ENCODE data around the gene CHID1. TPM values are rescaled to one million over a fixed set of nuclear protein-coding genes. Genes with fewer than 3 reads are reported as not detected.

The CHID1 gene
- total and polyA plus RNA-seq, 8 donors = 35.4 to 121 (median 52.1) TPM

DNA sequence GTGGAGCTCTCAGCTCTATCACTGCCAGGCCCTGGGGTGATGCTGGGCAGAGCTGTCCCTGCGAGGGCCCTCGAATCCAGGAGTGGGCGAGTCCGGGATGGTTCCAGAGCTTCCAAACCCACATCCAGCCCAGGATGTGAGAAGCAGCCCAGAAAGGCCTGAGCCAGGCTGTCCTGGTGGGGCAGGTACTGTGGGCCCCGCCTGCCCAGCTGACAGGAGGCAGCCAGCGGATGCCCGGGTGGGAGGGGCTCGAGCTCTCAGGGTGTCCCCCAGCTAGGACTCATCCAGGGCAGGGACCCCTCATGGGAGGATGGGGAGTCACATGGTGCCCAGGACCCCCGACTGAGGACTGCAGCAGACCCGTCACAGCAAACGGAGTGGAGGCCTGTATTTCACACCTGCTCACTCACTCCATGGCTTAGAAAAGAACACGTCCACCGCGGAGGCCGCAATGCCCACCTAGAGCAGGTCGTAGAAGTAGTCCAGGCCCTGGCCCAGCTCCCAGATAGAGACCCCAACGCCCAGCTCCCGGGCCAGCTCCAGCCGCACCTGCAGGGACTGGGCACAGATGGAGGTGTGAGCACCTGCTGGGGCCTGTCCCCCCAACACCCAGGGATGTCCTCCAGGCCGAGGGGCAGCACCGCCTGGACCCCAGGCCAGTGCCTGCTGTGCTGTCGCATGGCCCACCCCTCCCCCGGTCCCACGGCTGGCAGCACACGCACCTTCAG is 41.0 kb downstream of the CHID1 start:
- H3K9me3 ChIP-seq = no peaks in the 10 kb centered on the region
- no peak overlapping the region for H3K27ac ChIP-seq
- no peaks in the 10 kb centered on the region for H3K4me1 ChIP-seq
- TF ChIP-seq POLR2AphosphoS5 (IDR thresholded peaks at IDR 0.05) (no peak), POLR2A (IDR thresholded peaks at IDR 0.05) (no peak), EP300 (IDR thresholded peaks at IDR 0.05) (no peak)
- TF ChIP-seq, protein P1, sequence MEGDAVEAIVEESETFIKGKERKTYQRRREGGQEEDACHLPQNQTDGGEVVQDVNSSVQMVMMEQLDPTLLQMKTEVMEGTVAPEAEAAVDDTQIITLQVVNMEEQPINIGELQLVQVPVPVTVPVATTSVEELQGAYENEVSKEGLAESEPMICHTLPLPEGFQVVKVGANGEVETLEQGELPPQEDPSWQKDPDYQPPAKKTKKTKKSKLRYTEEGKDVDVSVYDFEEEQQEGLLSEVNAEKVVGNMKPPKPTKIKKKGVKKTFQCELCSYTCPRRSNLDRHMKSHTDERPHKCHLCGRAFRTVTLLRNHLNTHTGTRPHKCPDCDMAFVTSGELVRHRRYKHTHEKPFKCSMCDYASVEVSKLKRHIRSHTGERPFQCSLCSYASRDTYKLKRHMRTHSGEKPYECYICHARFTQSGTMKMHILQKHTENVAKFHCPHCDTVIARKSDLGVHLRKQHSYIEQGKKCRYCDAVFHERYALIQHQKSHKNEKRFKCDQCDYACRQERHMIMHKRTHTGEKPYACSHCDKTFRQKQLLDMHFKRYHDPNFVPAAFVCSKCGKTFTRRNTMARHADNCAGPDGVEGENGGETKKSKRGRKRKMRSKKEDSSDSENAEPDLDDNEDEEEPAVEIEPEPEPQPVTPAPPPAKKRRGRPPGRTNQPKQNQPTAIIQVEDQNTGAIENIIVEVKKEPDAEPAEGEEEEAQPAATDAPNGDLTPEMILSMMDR (IDR thresholded peaks at IDR 0.05) = no peak
- no peaks in the 10 kb centered on the region for H3K27me3 ChIP-seq
- H3K36me3 ChIP-seq = peaks cover 3 to 61% (median 41%) of the 10 kb centered on the region in 4 donors
- intact Hi-C loops (cut with DNase I; ENCODE audit: low total_unique reads) = no loop called here
- DNase-seq = no peak
- 87 to 93% (median 89%) methylated on average over 11 to 25 of the region's 25 CpGs for WGBS, 5 donors
- no peak overlapping the region for H3K4me3 ChIP-seq

DNA sequence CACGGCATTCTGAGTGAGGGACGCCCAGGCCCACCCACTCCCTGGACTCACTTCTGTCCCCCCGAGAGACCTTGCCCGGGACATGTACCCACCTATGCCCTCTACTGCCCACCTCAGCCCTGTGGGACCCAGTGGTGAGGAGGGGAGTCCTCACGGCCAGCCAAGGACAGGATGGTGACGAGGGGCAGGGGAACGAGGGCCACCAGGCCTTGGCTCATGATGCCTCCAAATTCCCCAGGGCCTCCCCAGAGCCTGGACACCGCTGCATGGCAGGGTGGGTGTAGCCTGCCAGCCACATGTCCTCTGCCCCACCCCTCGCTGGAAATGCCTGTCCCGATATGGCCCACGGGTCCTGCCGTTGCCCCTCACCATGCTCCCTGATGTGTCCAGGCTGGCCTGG is 41.8 kb downstream of the CHID1 start:
- H3K27ac ChIP-seq = no peak overlapping the region
- DNase-seq = no peak
- no peak overlapping the region for H3K4me3 ChIP-seq
- H3K9me3 ChIP-seq = no peaks in the 10 kb centered on the region
- WGBS, 5 donors = 89 to 95% (median 91%) methylated on average over 5 to 12 of the region's 12 CpGs
- no peaks in the 10 kb centered on the region for H3K27me3 ChIP-seq
- TF ChIP-seq EP300 (IDR thresholded peaks at IDR 0.05) (no peak), POLR2A (IDR thresholded peaks at IDR 0.05) (no peak), POLR2AphosphoS5 (IDR thresholded peaks at IDR 0.05) (no peak)
- TF ChIP-seq, protein P1 (IDR thresholded peaks at IDR 0.05) = no peak
- H3K4me1 ChIP-seq = no peaks in the 10 kb centered on the region
- intact Hi-C loops (cut with DNase I; ENCODE audit: low total_unique reads) = no loop called here
- H3K36me3 ChIP-seq = peaks cover 3 to 65% (median 46%) of the 10 kb centered on the region in 4 donors

DNA sequence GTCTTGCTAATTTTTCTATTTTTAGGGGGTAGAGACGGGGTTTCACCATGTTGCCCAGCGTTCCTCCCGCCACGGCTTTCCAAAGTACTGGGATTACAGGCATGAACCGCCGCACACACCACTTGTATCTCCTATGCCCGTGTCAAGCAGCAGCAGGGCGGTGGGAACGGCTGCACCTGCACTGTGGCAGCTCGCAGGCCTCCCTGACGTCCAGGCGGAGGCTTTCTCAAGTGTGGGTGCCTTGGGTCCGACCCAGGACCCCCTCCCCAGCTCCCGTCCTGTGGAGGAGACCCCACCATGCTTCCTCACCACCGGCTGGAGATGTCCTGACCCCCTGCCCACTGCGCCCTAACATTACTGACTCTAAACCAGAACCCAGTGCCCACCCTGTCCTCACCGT is 42.2 kb downstream of the CHID1 start:
- Histone ChIP-seq H3K27me3 (no peaks in the 10 kb centered on the region), H3K27ac (no peak overlapping the region), H3K36me3 (peaks cover 3 to 69% (median 49%) of the 10 kb centered on the region in 4 donors), H3K4me1 (no peaks in the 10 kb centered on the region), H3K9me3 (no peaks in the 10 kb centered on the region), H3K4me3 (no peak overlapping the region)
- intact Hi-C loops (cut with DNase I; ENCODE audit: low total_unique reads) = no loop called here
- 89 to 94% (median 92%) methylated on average over 17 of the region's 17 CpGs for WGBS, 5 donors
- TF ChIP-seq, protein P1 (IDR thresholded peaks at IDR 0.05) = no peak
- DNase-seq = no peak

DNA sequence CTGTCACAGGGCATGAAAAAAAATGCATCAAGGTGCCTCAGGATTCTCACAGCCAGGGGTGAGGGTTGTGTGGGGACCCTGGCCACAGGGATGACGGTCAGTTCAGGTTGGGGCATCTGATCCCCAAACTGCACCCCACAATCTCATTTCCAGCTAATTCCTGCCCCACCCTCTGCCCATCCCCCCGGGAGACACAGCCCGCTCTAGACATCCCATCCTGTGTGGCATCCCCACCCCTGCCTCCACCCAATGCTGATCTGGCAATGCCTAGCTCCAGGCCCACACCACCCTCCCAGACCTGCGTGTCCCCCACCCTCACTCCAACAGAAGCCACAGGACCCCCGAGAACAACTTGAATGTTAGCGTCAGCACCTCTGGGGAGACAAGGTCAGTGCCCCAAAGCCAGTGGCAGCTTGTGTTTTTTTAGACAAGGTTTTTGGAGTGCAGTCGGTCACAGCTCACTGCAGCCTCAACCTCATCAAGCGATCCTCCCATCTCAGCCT is 42.7 kb downstream of the CHID1 start:
- TF ChIP-seq, protein P1 (IDR thresholded peaks at IDR 0.05) = no peak
- no peak for TF ChIP-seq POLR2A (IDR thresholded peaks at IDR 0.05)
- TF ChIP-seq EP300 (IDR thresholded peaks at IDR 0.05) = no peak
- TF ChIP-seq POLR2AphosphoS5 (IDR thresholded peaks at IDR 0.05) = no peak
- H3K27me3 ChIP-seq = no peaks in the 10 kb centered on the region
- peaks cover 0 to 4% (median under 1%) of the 10 kb centered on the region in 4 donors for H3K4me1 ChIP-seq
- intact Hi-C loops (cut with DNase I; ENCODE audit: low total_unique reads) = no loop called here
- 85 to 89% (median 87%) methylated on average over 5 to 8 of the region's 8 CpGs for WGBS, 5 donors
- peaks cover 3 to 74% (median 54%) of the 10 kb centered on the region in 4 donors for H3K36me3 ChIP-seq
- no peak overlapping the region for H3K27ac ChIP-seq
- no peak overlapping the region for H3K4me3 ChIP-seq
- no peak for DNase-seq
- no peaks in the 10 kb centered on the region for H3K9me3 ChIP-seq

All from stomach (tissue), 9 donors.